ENCODE results near the gene POLR2J3.
"Not testable (repeated sequence)": the region's sequence is repeated elsewhere in the genome, so short reads cannot be mapped to it uniquely, and the experiment has no call there.

Gene POLR2J3

GRCh38 chr7:102581722-102582121 is 9.3 kb upstream of the POLR2J3 start:
- DNase-seq, result not testable (repeated sequence)

- DNase-seq, result not testable (repeated sequence)
Measured at GRCh38 chr7:102578486-102578885, 6.1 kb upstream of the POLR2J3 start.

DNA sequence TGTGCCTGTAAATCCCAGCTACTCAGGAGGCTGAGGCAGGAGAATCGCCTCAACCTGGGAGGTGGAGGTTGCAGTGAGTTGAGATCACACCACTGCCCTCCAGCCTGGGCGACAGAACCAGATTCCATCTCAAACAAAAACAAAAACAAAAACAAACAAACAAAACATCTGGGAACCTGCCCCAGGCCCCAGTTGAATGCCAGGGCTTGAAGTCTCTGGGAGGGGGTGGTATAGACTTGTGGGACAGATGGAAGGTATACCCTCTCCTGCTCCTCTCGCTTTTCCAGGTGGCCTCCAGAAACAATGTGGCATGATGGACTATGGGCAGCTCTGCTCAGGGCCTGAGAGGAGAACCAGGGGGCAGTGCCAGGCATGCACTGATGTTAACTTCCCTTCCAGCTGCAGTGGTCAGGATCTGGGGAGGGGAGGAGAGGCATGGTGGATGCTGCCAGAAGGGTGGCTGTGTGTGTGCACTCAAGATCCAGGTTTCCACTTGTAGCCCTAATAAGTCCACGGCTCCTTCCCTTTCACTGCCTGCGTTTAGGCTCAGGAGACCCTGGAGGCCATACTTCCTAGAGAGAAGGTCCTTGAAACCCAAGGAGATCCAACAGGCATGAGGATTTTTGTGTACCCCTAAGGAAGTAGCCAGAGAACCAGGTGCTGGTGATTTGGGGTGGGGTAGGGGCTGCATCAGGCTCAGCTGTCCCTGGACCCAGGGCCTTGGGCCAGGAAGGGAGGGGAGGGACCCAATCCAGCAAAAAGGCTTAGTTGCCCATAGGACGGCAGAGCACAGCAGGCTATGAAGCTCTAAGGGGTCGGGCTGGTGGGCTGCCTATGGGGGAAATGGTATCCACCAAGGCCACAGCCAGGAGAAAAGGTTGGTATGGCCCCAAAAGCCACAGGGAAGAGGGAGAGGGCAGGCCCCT is 5.2 kb upstream of the POLR2J3 start:
- not testable (repeated sequence) for DNase-seq

GRCh38 chr7:102576363-102576762 is 4.0 kb upstream of the POLR2J3 start:
- DNase-seq, result not testable (repeated sequence)

GRCh38 chr7:102574607-102575006 is 2.2 kb upstream of the POLR2J3 start:
- not testable (repeated sequence) for DNase-seq

- not testable (repeated sequence) for DNase-seq
Measured at GRCh38 chr7:102568620-102569019, 3.8 kb downstream of the POLR2J3 start.

GRCh38 chr7:102550808-102551422 is 21.5 kb downstream of the POLR2J3 start, which contains the start of gene SPDYE2:
Gene SPDYE2, plus strand, starts transcription at chr7:102551226. Its CDS starts 2,030 bp downstream, at chr7:102553256.
- not testable (repeated sequence) for DNase-seq

- not testable (repeated sequence) for DNase-seq
Measured at GRCh38 chr7:102546353-102546752, 26.0 kb downstream of the POLR2J3 start.

DNA sequence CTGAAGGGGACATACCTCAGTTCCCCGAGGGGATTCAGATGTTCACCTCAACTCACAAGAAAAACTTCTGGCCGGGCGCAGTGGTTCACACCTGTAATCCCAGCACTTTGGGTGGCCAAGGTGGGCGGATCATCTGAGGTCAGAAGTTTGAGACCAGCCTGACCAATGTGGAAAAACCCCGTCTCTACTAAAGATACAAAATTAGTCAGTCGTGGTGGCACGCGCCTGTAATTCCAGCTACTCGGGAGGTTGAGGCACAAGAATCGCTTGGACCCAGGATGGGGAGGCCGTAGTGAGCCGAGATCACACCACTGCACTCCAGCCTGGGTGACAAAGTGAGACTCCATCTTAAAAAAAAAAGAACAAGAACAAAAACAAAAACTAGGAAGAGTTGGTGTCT is 27.1 kb downstream of the POLR2J3 start:
- not testable (repeated sequence) for DNase-seq

- DNase-seq, result not testable (repeated sequence)
Measured at GRCh38 chr7:102544372-102544771, 28.0 kb downstream of the POLR2J3 start.

GRCh38 chr7:102543596-102543995 is 28.8 kb downstream of the POLR2J3 start, which contains the start of gene UPK3BL2:
Gene UPK3BL2, minus strand, starts transcription at chr7:102543696. Its CDS starts 60 bp downstream, at chr7:102543636.
- not testable (repeated sequence) for DNase-seq

DNA sequence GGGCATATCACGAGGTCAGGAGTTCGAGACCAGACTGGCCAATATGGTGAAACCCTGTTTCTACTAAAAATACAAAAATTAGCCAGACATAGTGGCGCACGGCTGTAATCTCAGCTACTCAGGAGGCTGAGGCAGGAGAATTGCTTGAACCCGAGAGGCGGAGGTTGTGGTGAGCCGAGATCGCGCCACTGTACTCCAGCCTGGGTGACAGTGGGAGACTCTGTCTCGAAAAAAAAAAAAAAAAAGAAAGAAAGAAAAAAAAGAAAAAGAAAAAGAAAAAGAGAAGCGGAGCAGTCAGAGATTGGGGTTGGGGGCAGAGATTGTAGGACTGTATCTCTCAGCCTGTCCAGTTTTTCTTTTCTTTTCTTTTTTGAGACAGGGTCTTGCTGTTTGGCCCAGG is 29.6 kb downstream of the POLR2J3 start:
- not testable (repeated sequence) for DNase-seq

DNA sequence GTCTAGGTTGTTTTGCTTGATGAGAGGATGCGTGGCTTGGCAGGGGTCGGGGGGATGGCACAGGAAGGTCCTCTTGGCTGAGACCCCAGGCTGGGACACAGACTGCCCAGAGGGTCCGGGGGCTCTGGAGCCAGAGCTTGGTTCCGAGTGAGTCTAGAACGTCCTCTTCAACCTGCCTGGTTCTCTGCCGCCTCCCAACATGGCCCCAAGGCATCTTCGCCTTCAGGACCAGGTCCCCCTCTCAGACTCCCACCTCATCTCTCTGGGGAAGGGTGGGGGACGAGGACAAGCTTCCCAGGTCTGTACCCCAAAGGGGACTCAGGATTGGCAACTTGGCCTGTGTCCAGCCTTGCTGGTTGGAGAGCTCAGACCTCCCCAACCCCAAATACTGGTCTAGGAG is 30.3 kb downstream of the POLR2J3 start:
- not testable (repeated sequence) for DNase-seq

- not testable (repeated sequence) for DNase-seq
Measured at GRCh38 chr7:102540604-102541003, 31.8 kb downstream of the POLR2J3 start.

GRCh38 chr7:102535062-102535615 is 37.2 kb downstream of the POLR2J3 start:
- DNase-seq, result not testable (repeated sequence)

DNA sequence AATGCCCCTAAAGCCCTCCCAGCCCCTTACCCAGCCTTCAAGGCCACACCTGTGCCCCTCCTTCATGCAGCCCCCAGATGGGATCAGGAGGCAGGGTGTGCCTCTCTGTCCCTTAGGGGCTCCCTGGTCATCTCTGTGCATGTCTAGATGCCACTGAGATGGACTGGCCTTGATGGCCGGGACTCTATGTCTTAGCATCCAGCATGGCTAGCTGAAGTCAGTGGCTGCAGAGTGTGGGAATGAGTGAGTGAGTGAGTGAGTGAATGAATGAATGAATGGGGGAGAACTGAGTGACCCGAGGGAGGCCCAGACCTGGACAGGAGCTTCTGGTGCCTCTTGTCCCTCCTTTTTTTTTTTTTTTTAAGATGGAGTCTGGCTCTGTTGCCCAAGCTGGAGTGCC is 40.3 kb downstream of the POLR2J3 start:
- DNase-seq, result not testable (repeated sequence)

DNA sequence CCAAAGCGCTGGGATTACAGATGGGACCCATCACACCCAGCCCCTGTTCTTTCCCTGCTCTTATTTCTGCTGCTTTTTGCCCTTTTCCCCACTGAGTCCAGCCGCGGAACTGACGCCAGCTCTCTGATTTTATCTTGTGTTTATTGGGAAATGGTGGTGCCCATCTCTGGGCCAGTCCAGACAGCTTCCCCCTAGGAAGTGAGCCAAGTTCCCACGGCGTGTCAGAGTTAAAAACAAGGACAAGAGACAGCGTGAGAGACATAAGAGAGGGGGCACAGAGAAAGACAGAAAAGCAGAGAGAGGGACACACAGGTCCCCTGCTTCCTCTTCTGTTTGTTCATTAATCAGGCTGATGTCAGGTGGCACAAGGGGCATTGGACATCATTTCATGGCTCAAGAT is 40.8 kb downstream of the POLR2J3 start:
- DNase-seq, result not testable (repeated sequence)

DNA sequence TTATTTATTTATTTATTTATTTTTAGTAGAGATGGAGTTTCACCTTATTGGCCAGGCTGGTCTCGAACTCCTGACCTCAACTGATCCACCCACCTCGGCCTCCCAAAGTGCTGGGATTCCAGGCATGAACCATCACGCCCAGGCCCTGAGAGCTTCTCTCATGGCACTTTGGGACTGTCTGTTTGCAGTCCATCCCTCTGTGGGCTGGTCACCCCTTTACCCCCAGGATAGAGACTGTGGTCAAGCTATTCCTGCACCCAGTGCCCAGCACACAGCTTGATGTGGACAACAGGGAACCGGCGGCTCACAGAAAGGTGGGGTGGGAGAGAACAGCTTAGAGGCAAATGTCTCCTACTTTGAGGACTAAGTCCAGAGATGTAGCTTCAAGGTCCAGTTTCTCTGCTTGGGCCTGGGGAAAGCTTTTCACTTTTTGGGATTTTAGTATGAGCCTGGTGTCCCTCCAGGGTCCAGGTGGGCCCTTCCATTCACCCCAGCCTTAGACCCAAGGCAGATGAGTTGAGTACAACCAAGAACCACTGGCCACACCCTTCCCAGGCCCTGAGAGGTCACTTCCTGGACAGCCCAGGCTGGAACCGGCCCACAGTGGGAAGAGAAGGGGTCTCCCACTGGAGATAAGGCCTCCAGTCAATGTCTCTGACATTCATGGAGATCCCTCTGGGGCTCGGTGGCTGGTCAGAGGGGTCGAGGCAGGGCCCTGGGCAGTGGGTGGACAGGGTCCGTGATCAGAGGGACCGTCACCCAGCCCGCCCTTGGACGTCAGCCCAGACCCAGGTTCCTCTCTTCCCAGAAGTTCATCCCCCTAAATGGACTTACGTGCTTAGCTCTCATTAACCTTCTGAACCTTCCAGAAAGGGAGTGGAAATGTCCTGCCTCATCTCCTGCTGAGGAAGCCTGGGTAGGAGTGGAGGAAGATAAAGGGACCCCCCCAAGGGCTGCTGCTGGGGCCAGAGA is 44.3 kb downstream of the POLR2J3 start:
- not testable (repeated sequence) for DNase-seq

GRCh38 chr7:102527182-102527581 is 45.2 kb downstream of the POLR2J3 start:
- DNase-seq, result not testable (repeated sequence)

DNA sequence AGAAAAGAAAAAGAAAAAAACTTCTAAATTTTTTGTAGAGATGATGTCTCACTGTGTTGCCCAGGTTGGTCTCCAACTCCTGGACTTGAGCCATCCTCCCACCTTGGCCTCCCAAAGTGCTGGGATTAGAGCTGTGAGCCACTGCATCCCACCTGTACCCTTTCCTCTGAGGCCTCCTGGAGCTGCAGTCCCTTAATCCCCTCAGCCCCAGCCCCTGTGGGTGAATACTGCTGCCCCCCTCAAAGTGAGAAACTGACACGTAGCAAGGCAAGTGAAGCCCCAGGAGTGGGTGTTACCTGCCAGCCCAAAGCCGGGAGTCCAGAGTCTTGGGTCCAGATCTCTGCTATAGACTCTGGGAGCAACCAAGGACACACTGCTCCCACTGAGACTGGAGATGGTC is 47.6 kb downstream of the POLR2J3 start:
- not testable (repeated sequence) for DNase-seq

- not testable (repeated sequence) for DNase-seq
Measured at GRCh38 chr7:102520797-102521196, 51.6 kb downstream of the POLR2J3 start.

- DNase-seq, result not testable (repeated sequence)
Measured at GRCh38 chr7:102517550-102518147, 54.7 kb downstream of the POLR2J3 start, which contains the start of gene RASA4B. Gene RASA4B, minus strand, starts transcription at chr7:102517777. Its CDS starts 67 bp downstream, at chr7:102517710.
